Measurements from ENCODE around the gene CORO2A.

GRCh38 chr9:98241357-98242300 lies 49.2 kb upstream of the CORO2A start:
- TF ChIP-seq CTCF (conservative IDR thresholded peaks at IDR 0.05; ENCODE audit: low read depth, low read length) (no peak), POLR2A (IDR thresholded peaks at IDR 0.05; ENCODE audit: low read depth, low read length) (no peak), CEBPB (IDR thresholded peaks at IDR 0.05; ENCODE audit: low read depth, low read length) (no peak), ELK1 (IDR thresholded peaks at IDR 0.05; ENCODE audit: borderline replicate concordance, low read depth, low read length) (no peak), FOS (IDR thresholded peaks at IDR 0.05; ENCODE audit: low read depth, low read length) (no peak), MAFK (IDR thresholded peaks at IDR 0.05; ENCODE audit: low read depth, low read length) (no peak), USF2 (IDR thresholded peaks at IDR 0.05; ENCODE audit: low read depth, low read length) (no peak), SMC3 (IDR thresholded peaks at IDR 0.05; ENCODE audit: low read depth, low read length) (no peak), MAZ (IDR thresholded peaks at IDR 0.05; ENCODE audit: borderline replicate concordance, low read depth, low read length) (no peak)

Data from IMR-90 (cell line).